EH (cell line): ENCODE measurements around the gene HIP1R.
"Not testable (repeated sequence)": the region's sequence is repeated elsewhere in the genome, so short reads cannot be mapped to it uniquely, and the experiment has no call there.

ENCODE experiments used
- DNase-seq: peaks from one replicate; pipeline ENCODE4 v3.0.0-alpha.2; 2015; ENCODE audit warnings: low read depth

The HIP1R gene, protein sequence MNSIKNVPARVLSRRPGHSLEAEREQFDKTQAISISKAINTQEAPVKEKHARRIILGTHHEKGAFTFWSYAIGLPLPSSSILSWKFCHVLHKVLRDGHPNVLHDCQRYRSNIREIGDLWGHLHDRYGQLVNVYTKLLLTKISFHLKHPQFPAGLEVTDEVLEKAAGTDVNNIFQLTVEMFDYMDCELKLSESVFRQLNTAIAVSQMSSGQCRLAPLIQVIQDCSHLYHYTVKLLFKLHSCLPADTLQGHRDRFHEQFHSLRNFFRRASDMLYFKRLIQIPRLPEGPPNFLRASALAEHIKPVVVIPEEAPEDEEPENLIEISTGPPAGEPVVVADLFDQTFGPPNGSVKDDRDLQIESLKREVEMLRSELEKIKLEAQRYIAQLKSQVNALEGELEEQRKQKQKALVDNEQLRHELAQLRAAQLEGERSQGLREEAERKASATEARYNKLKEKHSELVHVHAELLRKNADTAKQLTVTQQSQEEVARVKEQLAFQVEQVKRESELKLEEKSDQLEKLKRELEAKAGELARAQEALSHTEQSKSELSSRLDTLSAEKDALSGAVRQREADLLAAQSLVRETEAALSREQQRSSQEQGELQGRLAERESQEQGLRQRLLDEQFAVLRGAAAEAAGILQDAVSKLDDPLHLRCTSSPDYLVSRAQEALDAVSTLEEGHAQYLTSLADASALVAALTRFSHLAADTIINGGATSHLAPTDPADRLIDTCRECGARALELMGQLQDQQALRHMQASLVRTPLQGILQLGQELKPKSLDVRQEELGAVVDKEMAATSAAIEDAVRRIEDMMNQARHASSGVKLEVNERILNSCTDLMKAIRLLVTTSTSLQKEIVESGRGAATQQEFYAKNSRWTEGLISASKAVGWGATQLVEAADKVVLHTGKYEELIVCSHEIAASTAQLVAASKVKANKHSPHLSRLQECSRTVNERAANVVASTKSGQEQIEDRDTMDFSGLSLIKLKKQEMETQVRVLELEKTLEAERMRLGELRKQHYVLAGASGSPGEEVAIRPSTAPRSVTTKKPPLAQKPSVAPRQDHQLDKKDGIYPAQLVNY

DNA sequence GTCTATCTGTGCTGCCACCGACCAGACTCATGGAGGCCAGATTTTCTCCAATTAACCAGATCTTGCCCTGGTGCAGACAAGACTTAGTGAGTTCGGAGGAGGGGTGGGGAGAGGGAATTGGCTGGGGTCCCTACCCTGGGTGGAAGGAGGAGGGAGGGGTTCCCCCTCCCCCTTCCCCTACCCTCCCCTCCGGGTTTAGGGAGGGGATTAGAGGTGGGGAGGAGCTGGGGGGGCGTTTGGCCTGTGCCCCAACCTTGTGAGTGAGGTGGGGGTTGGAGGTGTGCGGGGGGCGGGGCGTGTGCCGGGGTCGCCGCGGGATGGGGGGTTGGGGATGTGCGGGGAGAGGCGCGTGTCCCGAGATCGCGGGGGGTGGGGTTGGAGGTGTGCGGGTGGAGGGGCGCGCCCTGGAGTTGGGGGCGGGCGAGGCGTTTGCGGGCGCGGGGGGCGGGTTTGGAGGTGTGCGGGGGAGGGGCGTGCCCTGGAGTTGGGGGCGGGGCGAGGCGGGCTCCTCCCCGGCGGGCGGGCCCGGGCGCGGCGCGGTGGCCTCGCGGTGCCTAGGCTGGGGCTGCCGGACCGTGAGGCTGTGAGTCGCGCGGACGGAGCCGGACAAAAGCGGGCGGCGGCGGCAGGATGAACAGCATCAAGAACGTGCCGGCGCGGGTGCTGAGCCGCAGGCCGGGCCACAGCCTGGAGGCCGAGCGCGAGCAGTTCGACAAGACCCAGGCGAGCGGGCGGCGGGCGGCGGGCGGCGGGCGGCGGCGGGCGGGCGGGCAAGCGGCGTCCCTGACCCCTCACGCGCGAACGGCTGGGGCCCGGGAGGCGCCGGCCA lies at the start of gene HIP1R:
TSS of gene HIP1R (plus strand) at position 537 of the 829 bp plus-strand sequence. CDS start at position 631, 94 bp downstream.
- DNase-seq: peak; percentile 33

DNA sequence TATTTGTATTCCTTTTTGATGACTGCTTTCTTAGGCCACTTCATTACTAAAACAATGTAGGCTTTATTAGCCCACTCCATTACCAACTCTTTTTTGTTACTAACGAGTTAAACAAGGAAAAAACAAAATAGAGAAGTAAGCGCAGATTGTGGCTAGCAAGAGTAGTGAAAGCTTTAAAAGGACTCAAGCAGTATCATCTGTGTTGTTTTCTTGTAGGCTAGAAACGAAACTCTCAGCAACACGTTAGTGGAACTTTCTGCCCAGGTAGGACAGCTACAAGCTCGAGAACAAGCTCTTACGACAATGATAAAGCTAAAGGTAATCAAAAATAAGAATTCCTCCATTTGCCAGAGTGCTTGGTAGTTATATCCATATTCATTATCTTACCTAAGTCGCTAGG lies 49.8 kb upstream of the HIP1R start:
- DNase-seq: no peak

DNA sequence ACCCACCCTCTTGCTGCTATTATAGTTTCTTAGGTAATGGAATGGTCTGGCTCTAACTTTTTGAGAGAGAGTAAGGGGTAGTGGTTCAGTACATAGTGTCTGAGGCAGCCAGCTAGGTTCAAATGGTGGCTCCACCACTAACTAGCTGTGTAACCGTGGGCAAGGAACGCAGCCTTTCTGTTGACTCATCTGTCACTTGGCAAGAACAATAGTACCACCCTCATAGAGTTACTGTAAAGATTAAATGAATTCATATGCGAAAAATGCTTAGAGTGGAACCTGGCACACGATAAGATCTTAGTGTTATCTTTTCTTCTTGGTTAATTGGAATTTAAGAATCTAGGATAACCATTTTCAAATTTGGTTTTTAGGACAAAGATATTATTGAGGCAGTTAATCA lies 46.9 kb upstream of the HIP1R start:
- DNase-seq: peak; percentile 58

DNA sequence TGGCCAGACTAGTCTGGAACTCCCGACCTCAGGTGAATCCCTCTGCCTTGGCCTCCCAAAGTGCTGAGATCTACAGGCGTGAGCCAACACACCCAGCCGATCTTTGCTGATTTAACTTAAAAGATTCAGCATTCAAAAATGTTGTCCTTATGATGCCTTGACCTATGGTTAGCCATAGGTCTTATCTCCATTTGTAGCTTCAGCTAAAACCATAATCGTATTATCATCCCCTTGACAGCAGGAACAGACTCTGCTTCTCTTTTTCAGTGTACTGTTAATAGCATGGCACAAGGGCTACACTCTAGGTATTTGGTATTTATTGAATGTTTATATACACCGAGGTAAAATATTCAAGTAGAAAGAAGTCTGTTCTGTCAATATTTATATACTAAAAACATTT lies 45.6 kb upstream of the HIP1R start:
- DNase-seq: no peak

DNA sequence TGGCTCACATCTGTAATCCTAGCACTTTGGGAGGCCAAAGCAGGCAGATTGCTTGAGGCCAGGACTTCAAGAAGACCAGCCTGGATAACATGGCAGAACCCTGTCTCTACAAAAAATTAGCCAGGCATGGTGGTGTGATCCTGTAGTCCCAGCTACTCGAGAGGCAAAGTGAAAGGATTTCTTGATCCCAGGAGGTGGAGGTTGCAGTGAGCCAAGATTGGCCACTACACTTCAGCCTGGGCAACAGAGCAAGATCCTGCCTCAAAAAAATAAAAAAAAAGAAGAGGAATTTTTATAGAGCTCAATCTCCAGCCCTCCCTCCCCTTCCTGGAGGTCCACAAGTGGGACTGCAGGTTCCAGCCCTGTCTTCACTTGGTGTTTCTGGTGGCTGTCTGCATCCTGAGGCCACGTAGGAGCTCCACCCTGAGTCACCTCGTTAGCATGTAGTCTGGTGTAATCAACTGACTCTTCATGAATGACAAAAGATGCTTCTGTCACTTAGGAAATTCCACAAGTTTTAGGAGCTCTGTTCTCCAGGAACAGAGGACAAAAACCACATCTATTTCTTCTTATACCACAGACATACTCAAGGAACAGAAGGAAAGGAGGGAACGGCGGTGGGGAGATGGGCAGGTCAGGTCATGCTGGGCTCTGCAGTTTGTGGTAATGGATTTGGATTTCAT lies 44.7 kb upstream of the HIP1R start:
- DNase-seq: peak; percentile 83

DNA sequence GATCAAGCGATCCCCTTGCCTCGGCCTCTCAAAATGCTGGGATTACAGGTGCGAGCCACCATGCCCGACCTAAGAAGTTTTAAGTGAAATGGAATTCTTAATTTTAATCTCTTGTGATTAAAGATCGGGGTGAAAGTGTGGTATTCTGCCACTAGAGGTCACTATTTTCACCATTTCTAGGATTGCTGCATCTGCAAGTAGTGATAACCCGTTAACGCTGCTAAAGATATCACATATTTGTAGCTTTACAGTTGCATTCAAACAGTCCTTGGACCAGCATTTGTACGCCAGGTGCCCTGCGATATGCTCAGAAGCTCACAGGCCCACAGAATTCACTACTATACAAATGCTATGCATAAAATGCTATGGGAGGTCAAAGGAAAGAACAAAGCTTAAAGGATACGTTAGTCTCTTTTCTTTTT lies 41.6 kb upstream of the HIP1R start:
- peak; percentile 58 for DNase-seq

DNA sequence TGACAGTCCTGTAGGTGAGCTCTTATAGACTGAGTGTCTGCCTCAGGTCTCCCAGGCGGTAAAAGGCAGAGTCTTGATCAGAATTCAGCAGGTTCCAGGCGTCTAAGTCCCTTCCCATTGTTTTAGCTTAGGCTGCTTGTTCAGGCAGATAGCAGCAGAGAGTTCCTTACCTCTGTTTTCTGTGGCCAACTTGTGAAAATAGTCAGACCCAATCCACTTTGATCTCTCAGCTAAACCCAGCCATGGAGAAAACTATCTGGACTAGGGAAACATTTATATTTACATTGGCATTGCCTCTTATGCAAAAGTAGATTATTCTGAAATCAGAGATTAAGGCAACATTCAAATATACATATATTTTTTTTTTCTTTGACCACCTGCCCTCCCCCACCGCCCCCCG lies 39.5 kb upstream of the HIP1R start:
- no peak for DNase-seq

DNA sequence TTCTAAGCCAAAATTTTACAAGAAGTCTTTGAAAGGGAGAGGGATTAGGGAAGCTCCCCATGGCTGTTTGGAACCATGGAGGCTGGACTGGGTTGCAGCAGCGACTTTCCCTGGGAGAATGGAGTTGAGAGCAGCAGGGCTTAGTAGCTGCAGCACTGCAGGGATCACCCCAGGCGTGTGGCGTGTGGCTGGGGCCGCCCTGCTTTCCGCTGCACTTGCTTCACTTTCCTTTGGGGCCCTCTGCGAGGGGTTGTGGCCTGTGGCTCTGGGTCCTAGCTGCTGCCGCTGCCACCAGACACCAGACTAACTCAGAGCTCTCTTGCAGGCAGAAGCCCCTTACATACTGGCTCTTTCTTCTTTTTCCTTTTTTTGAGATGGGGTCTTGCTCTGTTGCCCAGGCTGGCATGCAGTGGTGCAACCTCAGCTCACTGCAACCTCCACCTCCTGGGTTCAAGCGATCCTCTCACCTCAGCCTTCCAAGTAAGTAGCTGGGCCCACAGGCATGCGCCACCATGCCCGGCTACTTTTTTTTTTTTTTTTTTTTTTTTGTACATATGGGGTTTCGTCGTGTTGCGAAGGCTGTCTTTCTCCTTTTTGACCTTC lies 35.5 kb upstream of the HIP1R start:
- DNase-seq: no peak

DNA sequence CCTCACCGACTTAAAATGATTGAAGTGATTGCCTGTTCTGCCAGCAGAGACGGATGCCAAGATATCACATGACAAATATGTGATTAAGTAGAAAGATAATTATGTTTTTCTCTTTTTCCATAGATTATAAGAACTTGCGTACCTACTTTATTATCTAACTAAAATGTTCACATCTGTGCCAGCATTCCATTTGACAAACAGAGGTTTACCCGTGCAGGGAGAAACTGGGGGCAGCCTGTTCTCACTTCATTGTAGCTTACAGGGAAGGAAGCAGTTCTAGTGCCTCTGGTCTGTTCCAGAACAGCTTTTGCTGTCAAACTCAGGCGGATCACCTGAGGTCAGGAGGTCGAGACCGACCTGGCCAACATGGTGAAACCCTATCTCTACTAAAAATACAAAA lies 31.3 kb upstream of the HIP1R start:
- no peak for DNase-seq

DNA sequence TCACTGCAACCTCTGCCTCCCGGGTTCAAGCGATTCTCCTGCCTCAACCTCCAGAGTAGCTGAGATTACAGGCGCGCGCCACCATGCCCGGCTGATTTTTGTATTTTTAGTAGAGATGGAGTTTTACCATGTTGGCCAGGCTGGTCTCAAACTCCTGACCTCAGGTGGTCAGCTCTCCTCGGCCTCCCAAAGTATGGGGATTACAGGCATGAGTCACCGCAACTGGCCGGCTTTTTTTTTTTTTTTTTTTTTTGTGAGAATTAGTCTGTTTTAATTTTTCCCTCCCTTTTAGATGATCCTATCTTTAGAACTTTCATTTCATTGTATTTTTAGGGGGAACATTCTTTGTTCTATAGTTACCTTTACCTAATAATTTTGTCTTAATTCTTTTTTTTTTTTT lies 30.3 kb upstream of the HIP1R start:
- not testable (repeated sequence) for DNase-seq

DNA sequence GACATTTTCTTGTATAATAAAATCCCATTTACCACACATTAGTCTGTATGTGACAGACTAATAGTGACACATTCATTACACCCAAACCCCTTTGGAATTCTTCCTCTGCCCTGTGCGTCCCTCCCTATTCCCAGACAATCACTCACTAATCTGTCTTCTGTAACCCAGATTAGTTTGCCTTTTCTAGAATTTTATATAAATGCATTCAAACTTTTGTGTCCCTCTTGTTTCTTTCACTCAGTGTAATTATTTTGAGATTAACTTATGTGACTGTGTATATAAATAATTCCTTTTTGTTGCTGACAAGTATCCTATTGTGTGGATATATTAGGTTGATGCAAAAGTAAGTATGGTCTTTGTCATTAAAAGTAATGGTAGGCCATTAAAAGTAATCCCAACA lies 27.6 kb upstream of the HIP1R start:
- no peak for DNase-seq

DNA sequence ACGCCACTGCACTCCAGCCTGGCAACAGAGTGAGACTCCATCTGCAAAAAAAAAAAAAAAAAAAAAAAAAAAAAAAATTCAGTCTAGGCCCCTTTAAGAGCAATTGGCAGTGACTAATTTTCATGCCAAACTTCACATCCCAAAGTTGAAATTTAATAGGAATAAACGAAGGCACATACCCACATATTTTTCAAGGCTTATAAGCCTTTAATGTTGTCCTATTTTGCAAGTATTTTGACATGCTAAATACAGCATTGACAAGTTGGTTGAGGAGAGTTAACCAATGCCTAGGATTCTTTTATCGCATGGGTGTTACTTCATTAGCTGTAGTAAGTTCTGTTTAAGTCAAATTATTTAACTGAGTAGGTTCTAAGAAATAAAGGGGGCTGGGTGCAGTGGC lies 23.5 kb upstream of the HIP1R start:
- DNase-seq: no peak

DNA sequence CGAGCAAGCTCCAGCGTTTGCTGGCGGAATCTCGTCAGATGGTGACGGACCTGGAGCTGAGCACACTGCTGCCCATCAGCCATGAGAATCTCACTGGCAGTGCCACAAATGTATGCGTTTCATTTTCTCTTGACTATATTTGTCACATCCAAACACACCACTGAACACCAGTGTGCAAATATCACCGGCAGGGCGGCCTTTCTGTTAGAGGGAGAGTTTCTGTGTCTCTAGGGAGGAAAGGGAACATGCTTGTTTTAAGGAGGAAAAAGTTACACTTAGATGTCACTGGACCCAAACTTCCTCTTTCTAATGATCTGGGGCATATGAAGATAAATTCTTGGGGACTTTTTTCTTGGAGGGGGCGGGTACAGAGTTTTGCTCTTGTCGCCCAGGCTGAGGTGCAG lies 21.9 kb upstream of the HIP1R start:
- DNase-seq: no peak

DNA sequence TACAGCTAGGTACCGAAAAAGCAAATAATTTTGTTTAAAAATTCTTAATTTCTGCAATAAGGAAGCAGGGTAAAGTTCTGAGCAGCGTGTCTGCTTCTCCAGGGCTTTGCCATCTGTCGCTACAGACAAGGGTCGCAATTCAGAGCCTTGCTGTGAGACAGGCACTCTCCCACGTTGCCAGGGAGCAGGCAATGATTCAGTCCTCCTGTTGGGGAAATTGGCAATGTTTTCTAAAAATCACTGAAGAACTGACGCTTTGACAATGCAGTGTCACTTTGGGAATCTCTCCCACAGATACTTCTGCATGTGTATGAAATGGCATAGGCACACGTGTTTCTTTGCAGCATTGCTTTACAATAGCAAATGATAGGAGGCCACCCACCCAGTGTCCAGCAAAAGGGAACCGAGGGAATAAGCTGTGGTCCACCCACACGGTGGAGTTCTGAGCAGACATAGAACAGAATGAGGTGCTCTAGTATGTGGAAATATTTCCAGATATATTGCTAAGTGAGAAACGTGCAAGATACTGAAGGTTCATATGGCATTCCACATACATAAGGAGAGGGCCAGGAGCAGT lies 16.0 kb upstream of the HIP1R start:
- DNase-seq: no peak

DNA sequence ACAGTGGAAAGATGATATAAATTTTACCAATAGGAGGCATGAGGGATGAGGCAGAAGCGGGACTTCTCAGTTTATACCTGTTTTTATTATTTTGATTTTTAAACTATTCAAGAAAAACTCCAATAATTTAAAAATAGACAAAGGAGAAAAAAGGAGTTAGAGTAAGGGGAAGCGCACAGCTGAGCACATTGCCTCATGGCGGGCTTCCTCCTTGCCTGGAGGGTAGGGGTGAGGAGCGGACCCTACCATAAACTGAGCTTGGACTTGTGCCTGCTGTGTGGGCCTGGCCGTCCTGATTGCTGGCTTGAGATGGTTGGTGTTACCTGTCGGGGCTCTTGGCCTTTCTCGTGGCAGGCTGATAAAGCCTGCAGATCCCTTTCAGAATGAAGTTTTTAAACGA lies 15.1 kb upstream of the HIP1R start:
- no peak for DNase-seq

DNA sequence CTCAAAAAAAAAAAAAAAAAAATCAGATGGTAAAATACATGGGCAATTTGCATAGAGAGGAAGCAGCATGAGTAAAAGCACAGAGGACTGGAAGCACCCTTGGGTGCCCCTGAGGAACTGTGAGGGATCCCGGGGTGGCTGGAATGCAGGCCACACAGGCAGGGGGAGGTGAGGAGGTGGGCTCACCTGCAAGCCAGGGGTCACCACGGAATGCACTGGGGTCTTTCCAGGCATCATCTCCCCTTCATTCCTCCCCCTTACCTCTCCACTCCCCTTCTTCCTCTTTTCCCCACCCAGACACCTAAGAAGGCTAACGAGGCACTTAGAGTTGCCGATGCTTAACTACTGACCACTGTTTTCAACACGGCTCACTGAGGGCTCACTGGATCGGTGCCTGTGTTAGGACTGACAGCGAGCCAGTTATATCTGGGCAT lies 14.4 kb upstream of the HIP1R start:
- no peak for DNase-seq

DNA sequence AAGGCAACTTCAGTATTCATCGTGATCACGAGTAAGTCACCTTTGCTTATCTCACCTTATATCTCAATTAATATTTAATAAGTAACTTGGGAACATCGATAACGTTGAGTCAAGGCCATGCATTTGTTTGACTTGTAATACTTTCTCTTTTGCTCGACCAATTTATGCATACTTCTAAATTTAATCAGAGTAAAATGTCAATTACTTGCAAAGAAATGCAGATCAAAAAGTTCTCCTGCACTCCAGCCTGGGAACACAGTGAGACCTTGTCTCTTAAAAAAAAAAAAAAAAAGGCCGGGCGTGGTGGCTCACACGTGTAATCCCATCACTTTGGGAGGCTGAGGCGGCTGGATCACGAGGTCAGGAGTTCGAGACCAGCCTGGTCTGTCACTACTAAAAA lies 11.8 kb upstream of the HIP1R start:
- DNase-seq: no peak

DNA sequence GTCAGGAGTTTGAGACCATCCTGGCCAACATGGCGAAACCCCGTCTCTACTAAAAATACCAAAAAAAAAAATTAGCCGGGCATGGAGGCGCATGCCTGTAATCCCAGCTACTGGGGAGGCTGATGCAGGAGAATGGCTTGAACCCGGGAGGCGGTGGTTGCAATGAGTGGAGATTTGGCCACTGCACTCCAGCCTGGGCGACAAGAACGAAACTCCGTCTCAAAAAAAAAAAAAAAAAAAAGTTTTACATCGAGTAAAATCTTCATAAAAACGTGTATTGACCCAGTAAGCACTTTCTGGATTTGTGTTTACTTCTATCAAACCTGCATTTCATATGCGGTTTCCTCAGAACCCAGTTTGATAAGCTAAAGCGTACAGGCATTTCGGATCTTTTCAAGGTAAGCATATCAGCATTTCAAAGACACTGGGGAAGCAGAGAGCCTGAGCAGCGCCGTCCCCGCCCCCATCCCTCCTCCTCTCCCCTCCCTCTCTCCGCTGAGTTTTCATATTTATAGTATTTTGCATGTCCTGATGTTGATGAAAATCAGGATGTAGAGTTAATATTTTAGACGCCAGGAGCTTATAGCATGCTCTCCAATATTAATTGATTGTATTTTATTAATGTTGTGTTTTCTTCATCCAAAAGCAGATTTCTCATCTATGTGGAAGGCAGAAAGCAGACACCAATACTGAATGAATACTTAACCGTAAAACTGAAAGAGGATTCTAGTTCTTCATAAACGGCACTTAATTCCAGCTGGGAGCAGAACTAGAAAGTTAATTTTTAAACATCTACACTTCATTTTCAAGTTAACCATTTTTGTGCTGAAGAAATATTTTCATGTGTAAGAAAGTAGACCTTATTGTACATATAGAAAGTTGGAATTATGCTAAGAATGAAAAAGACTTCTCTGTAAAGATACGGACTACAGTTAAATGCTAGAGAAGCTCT lies 9.2 kb upstream of the HIP1R start:
- DNase-seq: no peak

DNA sequence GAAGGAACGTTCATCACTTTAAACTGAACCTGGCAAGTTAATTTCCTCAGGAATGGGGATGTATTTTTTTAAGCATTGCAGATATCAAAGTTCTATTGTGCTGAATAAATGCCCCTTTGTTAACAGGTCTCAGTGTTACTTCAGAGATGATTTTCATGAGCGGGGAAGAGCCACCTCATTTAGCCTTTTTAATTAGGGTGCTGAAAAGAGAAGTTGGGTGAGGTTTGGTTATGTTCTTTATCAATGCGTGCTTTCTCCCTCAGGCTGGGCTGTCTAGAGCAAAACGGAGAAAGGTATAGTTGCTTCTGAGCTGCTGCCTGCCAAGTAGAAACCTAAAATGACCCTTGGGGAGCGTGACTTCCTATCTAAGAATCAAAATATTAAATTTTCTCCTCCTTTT lies 8.0 kb upstream of the HIP1R start:
- DNase-seq: no peak
